ENCODE data around the gene UNC79.
"Not testable (repeated sequence)": the region's sequence is repeated elsewhere in the genome, so short reads cannot be mapped to it uniquely, and the experiment has no call there.

UNC79 gene

DNA sequence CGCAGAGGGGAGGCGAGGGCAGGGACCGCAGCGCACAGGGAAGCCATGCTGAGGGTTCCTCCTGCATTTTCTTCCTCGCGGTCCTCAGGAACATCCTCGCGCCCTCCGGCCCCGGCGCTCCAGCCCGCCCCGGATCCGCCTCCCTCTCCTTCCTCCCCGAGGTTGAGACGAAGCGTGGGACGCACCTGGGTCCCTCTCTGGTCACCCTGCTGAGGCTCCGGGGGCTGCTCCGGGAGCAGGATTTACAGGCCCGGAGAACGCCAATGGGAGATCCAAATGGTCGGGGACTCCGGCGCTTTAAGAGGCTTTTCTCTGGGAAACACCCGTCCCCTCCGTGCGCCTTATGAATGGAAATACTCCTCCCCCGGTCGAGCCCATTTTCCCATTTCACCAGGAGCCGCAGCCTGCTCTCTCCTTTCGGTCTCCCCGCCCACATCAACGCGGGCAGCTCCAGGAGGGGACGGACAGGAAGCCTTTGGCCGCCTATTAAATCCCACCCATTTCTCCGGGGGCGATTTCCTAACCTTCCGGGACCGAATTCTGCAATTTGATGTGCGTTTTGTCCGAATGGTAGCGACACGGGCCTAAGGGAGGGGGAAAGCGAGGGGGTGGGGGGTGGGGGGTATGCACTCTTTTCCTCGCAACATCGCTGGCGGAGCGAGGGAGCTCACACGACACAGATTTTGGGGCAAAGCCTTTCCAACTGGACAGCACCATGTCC, at the start of gene UNC79:
TSS of gene UNC79 (plus strand) at position 625 of the 721 bp plus-strand sequence. CDS start at position 716, 91 bp downstream.
- no peak for DNase-seq (ENCODE audit: low read depth in 2 of 2, low spot score in 1 of 2)

- no peak for DNase-seq (ENCODE audit: low read depth in 2 of 2, low spot score in 1 of 2)
Observed at GRCh38 chr14:93381644-93382043, 49.1 kb upstream of the UNC79 start.

GRCh38 chr14:93384256-93384655, 46.5 kb upstream of the UNC79 start:
- not testable (repeated sequence) for DNase-seq (ENCODE audit: low read depth in 2 of 2, low spot score in 1 of 2)

DNA sequence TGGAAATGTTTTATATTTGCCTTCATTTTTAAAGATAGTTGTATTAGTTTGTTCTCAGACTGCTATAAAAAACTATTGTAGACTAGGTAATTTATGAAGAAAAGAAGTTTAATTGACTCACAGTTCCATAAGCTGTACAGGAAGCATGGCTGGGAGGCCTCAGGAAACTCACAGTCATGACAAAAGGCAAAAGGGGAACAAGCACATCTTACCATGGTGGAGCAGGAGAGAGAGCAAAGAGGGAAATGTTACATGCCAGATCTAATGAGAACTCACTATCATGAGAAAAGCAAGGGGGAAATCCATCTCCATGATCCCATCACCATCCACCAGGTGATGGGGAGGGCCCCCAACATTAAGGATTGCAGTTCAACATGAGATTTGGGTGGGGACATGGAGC, 35.5 kb upstream of the UNC79 start:
- DNase-seq (ENCODE audit: low read depth in 2 of 2, low spot score in 1 of 2) = no peak

GRCh38 chr14:93396456-93396855, 34.3 kb upstream of the UNC79 start:
- no peak for DNase-seq (ENCODE audit: low read depth in 2 of 2, low spot score in 1 of 2)

DNA sequence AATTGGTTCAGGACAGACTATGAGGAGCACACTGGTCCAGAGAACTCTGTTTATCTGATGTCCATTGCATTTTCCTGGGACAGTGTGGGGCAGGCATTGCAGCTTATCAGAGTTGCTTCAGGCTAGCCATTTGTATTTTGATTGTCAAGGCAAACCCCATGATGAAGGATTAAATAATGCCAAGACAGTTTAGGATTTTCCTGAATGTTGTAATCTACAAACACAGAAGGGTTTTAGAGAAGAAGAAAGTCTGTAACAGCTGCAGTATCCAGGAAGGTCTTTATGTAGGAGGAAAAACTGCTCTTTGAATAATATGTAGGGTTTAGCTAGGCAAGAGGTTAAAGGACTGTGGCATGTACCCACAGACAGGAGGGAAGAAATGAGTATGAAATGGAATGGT, 32.2 kb upstream of the UNC79 start:
- no peak for DNase-seq (ENCODE audit: low read depth in 2 of 2, low spot score in 1 of 2)

- no peak for DNase-seq (ENCODE audit: low read depth in 2 of 2, low spot score in 1 of 2)
Observed at GRCh38 chr14:93402951-93403350, 27.8 kb upstream of the UNC79 start.

- no peak for DNase-seq (ENCODE audit: low read depth in 2 of 2, low spot score in 1 of 2)
Observed at GRCh38 chr14:93410021-93410420, 20.7 kb upstream of the UNC79 start.

DNA sequence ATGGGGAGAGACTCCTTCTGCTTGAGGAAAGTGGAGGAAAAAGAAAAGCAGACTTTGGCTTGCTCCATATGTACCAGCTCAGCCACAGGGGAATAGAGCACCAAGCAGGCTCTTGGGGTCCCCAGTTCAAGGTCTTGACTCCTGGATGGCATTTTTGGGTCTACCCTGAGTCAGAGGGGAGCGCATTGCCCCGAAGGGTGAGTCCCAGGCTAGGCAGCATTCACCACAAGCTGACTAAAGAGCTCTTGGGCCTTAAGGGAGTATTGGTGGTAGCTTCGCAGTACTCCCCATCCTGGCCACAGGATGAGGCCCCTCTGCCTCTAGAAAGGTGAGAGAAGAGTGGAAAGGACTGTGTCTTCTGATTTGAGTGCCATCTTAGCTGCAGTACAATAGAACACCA, 19.8 kb upstream of the UNC79 start:
- DNase-seq (ENCODE audit: low read depth in 2 of 2, low spot score in 1 of 2) = no peak

GRCh38 chr14:93425136-93425535, 5.6 kb upstream of the UNC79 start:
- DNase-seq (ENCODE audit: low read depth in 2 of 2, low spot score in 1 of 2) = not testable (repeated sequence)

GRCh38 chr14:93426750-93427149, 4.0 kb upstream of the UNC79 start:
- no peak for DNase-seq (ENCODE audit: low read depth in 2 of 2, low spot score in 1 of 2)

GRCh38 chr14:93431036-93431670, 414 bp downstream of the UNC79 start:
- no peak for DNase-seq (ENCODE audit: low read depth in 2 of 2, low spot score in 1 of 2)

DNA sequence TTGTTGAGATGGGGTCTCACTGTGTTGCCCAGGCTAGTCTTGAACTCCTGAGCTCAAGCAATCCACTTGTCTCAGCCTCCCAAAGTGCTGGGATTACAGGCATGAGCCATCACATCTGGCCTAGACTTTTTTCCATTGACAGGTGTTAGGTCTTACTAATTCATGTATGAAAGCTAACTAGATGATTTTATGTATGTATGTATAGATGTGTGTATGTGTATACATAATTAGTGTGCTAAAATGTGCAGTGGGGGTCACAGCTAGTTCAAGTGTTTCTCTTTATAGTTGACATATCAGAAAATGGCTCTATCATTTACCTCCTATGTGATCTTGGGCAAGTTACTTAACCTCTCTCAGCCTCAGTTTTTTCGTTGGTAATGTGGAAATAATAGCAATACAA, 23.5 kb downstream of the UNC79 start:
- DNase-seq (ENCODE audit: low read depth in 2 of 2, low spot score in 1 of 2) = no peak

DNA sequence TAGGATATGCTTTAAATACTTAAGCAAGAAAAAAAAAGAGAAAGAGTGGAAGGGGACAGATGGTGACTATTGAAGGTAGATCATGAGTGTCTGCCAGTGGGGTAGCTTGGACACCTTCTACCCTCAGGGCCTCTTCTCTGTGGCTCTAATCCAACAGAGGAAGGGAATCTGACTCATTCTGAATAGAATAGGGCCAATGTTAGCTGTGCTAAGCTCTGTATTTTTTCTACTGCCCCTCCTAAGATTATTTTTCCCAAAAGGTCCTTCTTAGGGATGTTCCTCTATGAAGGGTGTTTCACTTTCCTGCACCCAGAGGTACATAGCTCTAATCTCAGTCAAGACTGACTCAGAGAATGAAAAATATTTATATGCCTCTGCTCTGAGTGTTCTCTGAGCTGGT, 25.6 kb downstream of the UNC79 start:
- no peak for DNase-seq (ENCODE audit: low read depth in 2 of 2, low spot score in 1 of 2)

- DNase-seq (ENCODE audit: low read depth in 2 of 2, low spot score in 1 of 2) = no peak
Observed at GRCh38 chr14:93458234-93458633, 27.5 kb downstream of the UNC79 start.

DNA sequence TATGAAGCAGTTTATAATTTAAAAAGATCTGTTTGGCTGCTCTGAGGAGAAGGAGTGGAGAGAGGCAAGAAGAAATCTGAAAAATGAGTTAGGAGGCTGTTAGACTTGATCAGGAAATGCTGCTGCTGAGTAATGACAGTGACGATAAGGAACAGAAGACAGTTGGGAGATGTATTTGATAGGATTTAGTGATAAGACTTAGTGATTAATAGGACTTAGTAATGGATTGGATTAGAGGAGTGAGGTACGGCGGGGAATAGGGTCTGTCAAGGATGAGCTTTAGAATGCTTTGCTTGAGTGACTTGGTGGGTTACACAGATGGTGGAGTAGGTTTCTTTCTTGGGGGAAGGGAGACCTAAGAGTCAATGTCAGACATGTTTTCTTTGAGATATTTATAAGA, 31.7 kb downstream of the UNC79 start:
- no peak for DNase-seq (ENCODE audit: low read depth in 2 of 2, low spot score in 1 of 2)

DNA sequence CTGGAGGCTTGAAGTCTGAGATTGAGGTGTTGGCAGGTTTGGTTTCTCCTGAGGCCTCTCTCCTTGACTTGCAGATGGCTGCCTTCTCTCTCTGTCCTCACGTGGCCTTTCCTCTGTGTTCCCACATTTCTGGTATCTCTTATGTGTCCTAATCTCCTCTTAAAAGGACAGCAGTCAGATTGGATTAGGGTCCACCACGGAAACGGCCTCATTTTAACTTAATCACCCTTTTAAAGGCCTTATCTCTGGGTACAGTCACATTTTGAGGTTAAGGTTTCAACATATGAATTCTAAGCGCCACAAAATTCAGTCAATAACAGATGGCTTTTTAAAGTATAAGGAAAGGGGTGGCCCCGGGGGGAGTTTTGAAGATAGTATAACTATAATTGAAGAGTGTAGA, 33.5 kb downstream of the UNC79 start:
- DNase-seq (ENCODE audit: low read depth in 2 of 2, low spot score in 1 of 2) = no peak

DNA sequence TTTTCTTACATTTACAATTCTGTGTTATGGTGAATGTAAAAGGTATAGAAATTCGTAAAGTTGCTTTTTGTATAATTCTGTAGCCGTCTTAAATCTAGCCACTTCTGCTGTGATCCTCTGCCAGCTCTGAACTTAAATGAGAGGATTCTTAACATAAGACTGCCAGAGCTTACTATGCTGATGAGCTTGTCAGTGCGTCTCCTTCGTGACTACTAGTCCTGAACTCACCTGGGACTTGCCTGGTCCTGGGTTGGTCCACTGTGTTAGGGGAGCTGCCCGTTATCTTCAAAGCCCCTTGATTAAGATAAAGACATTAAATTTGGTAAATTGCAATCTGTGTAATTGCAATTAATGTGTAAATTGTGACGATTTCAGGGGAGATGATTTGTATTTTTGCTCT, 44.7 kb downstream of the UNC79 start:
- no peak for DNase-seq (ENCODE audit: low read depth in 2 of 2, low spot score in 1 of 2)

- DNase-seq (ENCODE audit: low read depth in 2 of 2, low spot score in 1 of 2) = no peak
Observed at GRCh38 chr14:93476305-93476704, 45.6 kb downstream of the UNC79 start.

DNA sequence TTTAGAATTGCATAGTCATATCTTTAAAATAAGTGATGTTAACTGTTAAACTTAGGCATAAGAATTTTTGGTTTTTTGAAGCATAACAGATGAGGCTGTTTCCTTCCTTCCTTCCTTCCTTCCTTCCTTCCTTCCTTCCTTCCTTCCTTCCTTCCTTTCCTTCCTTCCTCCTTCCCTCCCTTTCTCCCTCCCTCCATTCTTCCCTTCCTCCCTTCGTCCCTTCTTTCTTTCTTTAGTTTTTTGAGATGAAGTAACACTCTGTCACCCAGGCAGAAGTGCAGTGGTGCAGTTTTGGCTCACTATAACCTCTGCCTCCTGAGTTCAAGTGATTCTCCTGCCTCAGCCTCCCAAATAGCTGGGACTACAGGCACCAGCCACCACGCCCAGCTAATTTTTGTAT, 48.3 kb downstream of the UNC79 start:
- not testable (repeated sequence) for DNase-seq (ENCODE audit: low read depth in 2 of 2, low spot score in 1 of 2)

GRCh38 chr14:93480867-93481266, 50.1 kb downstream of the UNC79 start:
- DNase-seq (ENCODE audit: low read depth in 2 of 2, low spot score in 1 of 2) = no peak

GRCh38 chr14:93481758-93482157, 51.0 kb downstream of the UNC79 start:
- DNase-seq (ENCODE audit: low read depth in 2 of 2, low spot score in 1 of 2) = no peak

DNA sequence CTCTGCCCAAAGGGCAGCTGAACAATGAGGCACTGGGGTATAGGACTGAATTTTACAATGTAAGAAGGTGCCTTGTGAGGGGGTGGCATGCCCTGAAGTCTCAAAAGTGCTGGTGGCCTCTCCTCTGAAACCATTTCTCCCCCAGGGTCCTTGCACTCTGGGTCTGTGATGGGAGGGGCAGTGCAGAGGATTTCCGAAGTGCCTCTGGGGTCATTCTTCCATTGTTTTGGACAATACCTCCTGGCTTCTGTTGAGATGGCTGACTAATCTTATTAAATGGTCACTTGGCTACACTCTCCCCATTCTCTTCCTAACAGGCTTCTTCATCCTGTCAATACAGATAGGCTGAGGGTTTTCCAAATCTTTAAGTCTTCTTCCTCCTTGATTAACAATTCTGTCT, 59.3 kb downstream of the UNC79 start:
- DNase-seq (ENCODE audit: low read depth in 2 of 2, low spot score in 1 of 2) = no peak
